CD4-positive, CD25-positive, alpha-beta regulatory T cell (primary cell): ENCODE results near the gene ATAD2B. TPM values are rescaled to one million over a fixed set of nuclear protein-coding genes. Genes with fewer than 3 reads are reported as not detected.

Experiments used
- ATAC-seq, 2 donors: fragments of 150-1000 bp; cut with Tn5 transposase; one replicate each; pipeline ENCODE4 v1.10.0; 2021; ENCODE audit warnings: low read depth in 2 of 2, moderate number of reproducible peaks in 2 of 2, moderate library complexity in 1 of 2
- DNase-seq, 3 donors: peaks; one replicate each; pipeline versions ENCODE4 v3.0.0 to v3.0.0-alpha.2; 2012 to 2022; ENCODE audit warnings: mixed read lengths in 1 of 3
- H3K27ac ChIP-seq: one replicate; pipeline ENCODE4 v1.7.0; 2013; ENCODE audit warnings: mild to moderate bottlenecking, low read length; ENCODE audit not compliant: insufficient read depth, poor library complexity, severe bottlenecking
- H3K27me3 ChIP-seq: one replicate; pipeline ENCODE4 v1.7.0; 2013; ENCODE audit warnings: low read length; ENCODE audit not compliant: control insufficient read depth, insufficient read depth
- H3K36me3 ChIP-seq: one replicate; pipeline ENCODE4 v1.7.0; 2013; ENCODE audit warnings: mild to moderate bottlenecking, low read length, moderate library complexity; ENCODE audit not compliant: control insufficient read depth, insufficient read depth
- H3K4me1 ChIP-seq: 2 replicates; pipeline ENCODE4 v1.7.0; 2013; ENCODE audit warnings: mild to moderate bottlenecking, low read length; ENCODE audit not compliant: insufficient read depth, control insufficient read depth, poor library complexity, severe bottlenecking
- H3K4me3 ChIP-seq: one replicate; pipeline ENCODE4 v1.7.0; 2013; ENCODE audit warnings: low read depth, mild to moderate bottlenecking, low read length, moderate library complexity
- H3K9me3 ChIP-seq, 2 experiments: 1 replicate in 1 of 2; 2 replicates in 1 of 2; pipeline ENCODE4 v1.7.0; 2013; ENCODE audit warnings: low read length in 2 of 2, mild to moderate bottlenecking in 1 of 2, moderate library complexity in 1 of 2; ENCODE audit not compliant: control insufficient read depth in 2 of 2
- H3K27ac Mint-ChIP-seq, 3 donors: one replicate each; pipeline ENCODE4 v1.8.0; 2020 to 2022; ENCODE audit warnings: mild to moderate bottlenecking in 3 of 3, mixed read lengths in 3 of 3, moderate library complexity in 2 of 3
- H3K27me3 Mint-ChIP-seq: one replicate; pipeline ENCODE4 v1.8.0; 2022; ENCODE audit warnings: mild to moderate bottlenecking, mixed read lengths
- H3K36me3 Mint-ChIP-seq: one replicate; pipeline ENCODE4 v1.8.0; 2020; ENCODE audit warnings: mixed read lengths
- H3K4me1 Mint-ChIP-seq, 4 donors: one replicate each; pipeline ENCODE4 v1.8.0; 2020 to 2022; ENCODE audit warnings: mixed read lengths in 4 of 4, mild to moderate bottlenecking in 1 of 4
- H3K4me3 Mint-ChIP-seq, 4 donors: one replicate each; pipeline ENCODE4 v1.8.0; 2020 to 2022; ENCODE audit warnings: mild to moderate bottlenecking in 4 of 4, mixed read lengths in 4 of 4, moderate library complexity in 3 of 4
- H3K9me3 Mint-ChIP-seq, 7 donors: one replicate each; pipeline ENCODE4 v1.8.0; 2020 to 2022; ENCODE audit warnings: mixed read lengths in 7 of 7, mild to moderate bottlenecking in 3 of 7, moderate library complexity in 2 of 7
- polyA plus RNA-seq, 4 donors: library from polyadenylated mRNA; unstranded; fragments of 300-500 nt; fragmentation: Illumina TruSeq; gene quantifications; one replicate each; pipeline ENCODE4 v1.2.3, GENCODE V29; 2021
- total RNA-seq: library from RNA; stranded (reverse); gene quantifications from one replicate; pipeline ENCODE4 v1.2.3, GENCODE V29; 2022

ATAD2B gene
- total and polyA plus RNA-seq, 5 donors from 2014 or later: 4.0 to 53.2 (median 8.2) TPM

DNA sequence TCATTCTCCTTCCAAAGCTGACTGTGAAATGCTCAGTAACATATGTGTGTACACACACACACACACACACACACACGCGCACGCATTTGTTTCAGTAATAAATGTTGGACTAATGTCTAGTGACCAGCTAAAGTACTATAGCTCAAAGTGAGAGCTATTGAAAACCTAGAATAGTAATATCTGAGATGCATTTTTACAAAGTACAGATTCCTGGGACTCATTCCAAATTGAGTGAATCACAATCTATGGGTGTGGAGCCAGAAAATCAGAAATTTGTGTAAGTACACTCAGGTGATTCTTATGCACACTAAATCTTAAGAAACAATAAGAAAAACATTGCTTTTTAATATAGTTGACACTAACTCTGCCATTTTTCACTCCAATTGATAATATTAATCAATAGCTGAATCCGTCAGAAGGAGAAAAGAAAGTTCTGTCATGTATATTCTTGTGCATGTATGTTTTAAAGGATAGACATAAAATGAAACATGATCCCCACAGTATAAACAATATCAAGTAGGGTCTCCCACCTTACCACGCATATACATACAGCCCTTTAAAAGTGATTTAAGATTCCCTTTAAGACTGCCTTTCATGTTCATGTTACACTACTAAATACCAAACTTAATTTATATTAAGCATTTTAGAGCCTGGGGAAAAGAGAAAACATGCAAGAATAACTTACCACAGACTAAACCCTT lies 123.5 kb downstream of the ATAD2B start:
- no peaks in the 10 kb centered on the region for H3K27me3 ChIP-seq
- Mint-ChIP-seq H3K36me3 (peaks cover 19% of the 10 kb centered on the region), H3K27me3 (no peaks in the 10 kb centered on the region), H3K4me1 (peaks cover 0 to 12% (median 3%) of the 10 kb centered on the region in 4 donors), H3K27ac (no peak overlapping the region), H3K4me3 (no peak overlapping the region), H3K9me3 (no peaks in the 10 kb centered on the region)
- no peaks in the 10 kb centered on the region for H3K4me1 ChIP-seq
- H3K36me3 ChIP-seq: peaks cover 15% of the 10 kb centered on the region
- ATAC-seq (no peak), DNase-seq (no peak)
- no peak overlapping the region for H3K27ac ChIP-seq
- no peaks in the 10 kb centered on the region for H3K9me3 ChIP-seq
- no peak overlapping the region for H3K4me3 ChIP-seq

DNA sequence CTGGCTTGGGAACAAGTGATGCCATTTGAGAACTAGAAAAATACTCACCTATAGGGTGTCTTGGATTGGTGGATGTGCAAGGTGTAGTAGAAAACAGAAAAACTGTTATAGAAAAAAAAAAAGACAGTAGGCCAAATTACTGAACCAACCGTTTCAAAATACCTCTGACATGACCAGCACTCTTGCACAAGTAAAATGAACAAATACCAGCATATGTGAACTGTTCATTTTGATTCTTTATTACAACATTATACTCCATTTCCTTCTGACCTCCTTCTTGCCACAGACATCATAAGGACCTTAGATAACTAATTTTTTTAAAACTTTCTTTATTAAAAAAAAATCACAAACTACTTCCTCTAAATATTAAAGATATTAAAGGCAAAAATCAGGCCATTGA lies 125.5 kb downstream of the ATAD2B start:
- Mint-ChIP-seq H3K4me1 (peaks cover 0 to 6% (median 2%) of the 10 kb centered on the region in 4 donors), H3K4me3 (no peak overlapping the region), H3K9me3 (no peaks in the 10 kb centered on the region), H3K36me3 (peaks cover 22% of the 10 kb centered on the region), H3K27ac (peak overlapping the region in 1 of 3 donors; percentile 41), H3K27me3 (no peaks in the 10 kb centered on the region)
- no peaks in the 10 kb centered on the region for H3K4me1 ChIP-seq
- H3K27me3 ChIP-seq: no peaks in the 10 kb centered on the region
- no peak overlapping the region for H3K4me3 ChIP-seq
- no peak overlapping the region for H3K27ac ChIP-seq
- no peaks in the 10 kb centered on the region for H3K9me3 ChIP-seq
- peaks cover 22% of the 10 kb centered on the region for H3K36me3 ChIP-seq
- ATAC-seq (no peak), DNase-seq (no peak)

DNA sequence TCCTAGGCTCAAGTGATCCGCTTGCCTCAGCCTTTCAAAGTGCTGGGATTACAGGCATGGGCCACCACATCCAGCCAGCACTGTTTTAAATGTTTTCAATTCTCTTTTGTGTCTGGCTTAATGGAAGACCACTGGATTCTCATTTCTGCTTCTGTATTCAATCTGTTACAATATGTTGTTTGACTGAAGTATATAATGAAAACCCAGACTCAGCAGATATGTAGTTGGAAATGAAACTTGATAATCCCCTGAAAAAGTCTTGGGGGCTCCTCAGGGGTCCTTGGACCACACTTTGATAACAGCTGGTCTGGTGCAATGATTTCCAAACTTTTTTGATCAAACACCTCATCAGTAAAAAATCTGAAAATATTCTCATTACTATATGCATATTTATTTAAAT lies 132.7 kb downstream of the ATAD2B start:
- Mint-ChIP-seq H3K9me3 (peaks cover 0 to 1% (median 0%) of the 10 kb centered on the region in 7 donors), H3K36me3 (peaks cover 22% of the 10 kb centered on the region), H3K27ac (no peak overlapping the region), H3K4me3 (no peak overlapping the region), H3K4me1 (peaks cover 0 to 9% (median 6%) of the 10 kb centered on the region in 4 donors), H3K27me3 (no peaks in the 10 kb centered on the region)
- Histone ChIP-seq H3K4me1 (no peaks in the 10 kb centered on the region), H3K27me3 (no peaks in the 10 kb centered on the region), H3K4me3 (no peak overlapping the region), H3K9me3 (no peaks in the 10 kb centered on the region), H3K36me3 (peaks cover 12% of the 10 kb centered on the region), H3K27ac (no peak overlapping the region)
- ATAC-seq (no peak), DNase-seq (no peak)

DNA sequence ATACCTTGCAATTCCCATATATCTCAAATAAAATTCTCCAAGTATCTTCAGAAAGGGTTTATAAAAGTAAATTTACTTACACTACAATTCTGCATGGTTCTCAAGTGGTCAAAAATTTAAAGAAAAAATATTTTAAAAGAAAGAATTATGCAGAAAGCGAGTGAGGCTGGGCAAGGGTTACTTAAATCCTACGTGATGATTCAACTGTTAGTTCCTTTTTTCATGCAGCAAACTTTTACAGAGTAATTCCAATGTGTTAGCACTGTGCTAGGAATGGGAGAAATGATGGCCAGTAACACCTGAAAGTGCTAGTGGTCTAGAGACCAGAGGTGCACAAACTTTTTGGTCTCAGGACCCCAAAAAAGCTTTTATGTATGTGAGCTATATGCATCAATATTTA lies 133.4 kb downstream of the ATAD2B start:
- Histone ChIP-seq H3K27me3 (no peaks in the 10 kb centered on the region), H3K36me3 (peaks cover 12% of the 10 kb centered on the region), H3K27ac (no peak overlapping the region), H3K9me3 (no peaks in the 10 kb centered on the region), H3K4me1 (peaks cover under 1% of the 10 kb centered on the region), H3K4me3 (no peak overlapping the region)
- Mint-ChIP-seq H3K9me3 (peaks cover 0 to 1% (median 0%) of the 10 kb centered on the region in 7 donors), H3K27me3 (no peaks in the 10 kb centered on the region), H3K4me1 (peaks cover 4 to 16% (median 13%) of the 10 kb centered on the region in 4 donors), H3K36me3 (peaks cover 23% of the 10 kb centered on the region), H3K27ac (no peak overlapping the region), H3K4me3 (no peak overlapping the region)
- ATAC-seq (no peak), DNase-seq (no peak)

DNA sequence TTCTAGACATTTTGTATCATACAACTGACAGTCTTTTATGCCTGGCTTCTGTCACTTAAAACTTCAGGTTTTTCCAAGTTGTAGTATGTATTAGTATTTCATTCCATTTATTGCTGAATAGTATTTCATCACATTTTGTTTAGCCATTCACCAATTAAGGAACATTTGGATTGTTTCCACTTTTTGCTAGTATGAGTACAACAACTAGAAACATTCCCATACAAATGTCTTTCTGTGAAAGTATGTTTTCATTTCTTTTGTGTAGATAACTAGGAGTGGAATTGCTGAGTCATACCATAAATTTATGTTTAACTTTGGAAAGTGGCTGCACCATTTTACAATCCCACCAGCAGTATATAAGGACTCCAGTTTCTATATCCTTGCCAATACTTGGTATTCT lies 135.9 kb downstream of the ATAD2B start:
- peaks cover 7 to 32% (median 24%) of the 10 kb centered on the region in 4 donors for H3K4me1 Mint-ChIP-seq
- DNase-seq (no peak), ATAC-seq (no peak)
- no peak overlapping the region for H3K4me3 ChIP-seq
- no peaks in the 10 kb centered on the region for H3K9me3 ChIP-seq
- no peaks in the 10 kb centered on the region for H3K27me3 Mint-ChIP-seq
- H3K4me3 Mint-ChIP-seq: no peak overlapping the region
- no peaks in the 10 kb centered on the region for H3K27me3 ChIP-seq
- no peak overlapping the region for H3K27ac ChIP-seq
- H3K9me3 Mint-ChIP-seq: peaks cover 0 to 1% (median 0%) of the 10 kb centered on the region in 7 donors
- H3K27ac Mint-ChIP-seq: peak overlapping the region in 1 of 3 donors; percentile 0
- H3K36me3 ChIP-seq: peaks cover 7% of the 10 kb centered on the region
- H3K36me3 Mint-ChIP-seq: peaks cover 22% of the 10 kb centered on the region
- peaks cover 12% of the 10 kb centered on the region for H3K4me1 ChIP-seq

DNA sequence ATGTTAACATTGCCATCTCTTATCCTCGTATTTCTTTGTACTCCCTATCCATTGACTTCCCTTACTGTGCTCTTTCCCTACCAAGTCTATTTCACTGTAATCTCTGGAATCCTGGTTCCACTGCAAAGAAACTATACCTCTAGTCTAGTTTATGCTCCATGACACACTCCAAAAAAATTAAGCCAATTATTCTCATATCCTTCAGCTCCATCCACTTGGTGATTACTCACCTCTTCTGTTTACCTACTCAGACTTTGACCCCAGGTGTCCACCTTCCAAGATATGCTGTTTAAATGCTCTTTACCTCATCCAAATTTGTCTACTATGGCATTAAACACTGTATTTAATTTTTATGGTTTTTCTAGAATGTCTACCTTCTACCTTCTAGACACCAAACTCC lies 137.9 kb downstream of the ATAD2B start:
- H3K27me3 Mint-ChIP-seq: no peaks in the 10 kb centered on the region
- Histone ChIP-seq H3K9me3 (no peaks in the 10 kb centered on the region), H3K27ac (no peak overlapping the region), H3K4me3 (no peak overlapping the region), H3K27me3 (no peaks in the 10 kb centered on the region), H3K36me3 (peaks cover 18% of the 10 kb centered on the region), H3K4me1 (peaks cover 12% of the 10 kb centered on the region)
- peaks cover 7 to 32% (median 24%) of the 10 kb centered on the region in 4 donors for H3K4me1 Mint-ChIP-seq
- no peak overlapping the region for H3K4me3 Mint-ChIP-seq
- ATAC-seq: no peak
- H3K27ac Mint-ChIP-seq: peak overlapping the region in 2 of 3 donors; percentile 11 to 70
- DNase-seq: no peak
- H3K9me3 Mint-ChIP-seq: peaks cover 0 to 1% (median 0%) of the 10 kb centered on the region in 7 donors
- peaks cover 34% of the 10 kb centered on the region for H3K36me3 Mint-ChIP-seq

DNA sequence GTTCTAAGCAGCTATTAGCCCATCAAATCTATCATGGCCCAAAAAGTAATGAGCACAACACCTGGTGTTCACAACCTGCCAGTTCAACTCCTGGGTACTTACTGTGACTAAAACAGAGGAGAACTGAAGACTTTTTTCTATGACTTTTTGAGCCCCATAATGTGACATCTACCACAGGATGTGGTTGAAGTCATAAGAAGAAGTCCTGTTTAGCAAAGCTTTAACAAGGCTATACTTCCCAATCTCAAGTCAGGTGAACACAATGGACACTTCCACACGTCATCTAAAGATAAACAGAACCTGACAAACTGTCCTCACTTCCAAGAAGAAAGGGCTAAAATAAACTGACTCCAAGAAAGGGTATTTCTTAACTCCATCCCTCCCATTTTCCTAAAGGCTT lies 138.8 kb downstream of the ATAD2B start:
- Histone ChIP-seq H3K36me3 (peaks cover 23% of the 10 kb centered on the region), H3K27ac (no peak overlapping the region), H3K9me3 (no peaks in the 10 kb centered on the region), H3K27me3 (no peaks in the 10 kb centered on the region), H3K4me1 (peaks cover 12% of the 10 kb centered on the region), H3K4me3 (no peak overlapping the region)
- H3K27me3 Mint-ChIP-seq: no peaks in the 10 kb centered on the region
- H3K4me3 Mint-ChIP-seq: no peak overlapping the region
- no peaks in the 10 kb centered on the region for H3K9me3 Mint-ChIP-seq
- ATAC-seq: peak; percentile 89 to 94
- peak in 2 of 3 donors; percentile 41 to 76 for DNase-seq
- H3K36me3 Mint-ChIP-seq: peaks cover 34% of the 10 kb centered on the region
- H3K27ac Mint-ChIP-seq: peak overlapping the region; percentile 11 to 48 (median 21)
- peaks cover 7 to 32% (median 24%) of the 10 kb centered on the region in 4 donors for H3K4me1 Mint-ChIP-seq

DNA sequence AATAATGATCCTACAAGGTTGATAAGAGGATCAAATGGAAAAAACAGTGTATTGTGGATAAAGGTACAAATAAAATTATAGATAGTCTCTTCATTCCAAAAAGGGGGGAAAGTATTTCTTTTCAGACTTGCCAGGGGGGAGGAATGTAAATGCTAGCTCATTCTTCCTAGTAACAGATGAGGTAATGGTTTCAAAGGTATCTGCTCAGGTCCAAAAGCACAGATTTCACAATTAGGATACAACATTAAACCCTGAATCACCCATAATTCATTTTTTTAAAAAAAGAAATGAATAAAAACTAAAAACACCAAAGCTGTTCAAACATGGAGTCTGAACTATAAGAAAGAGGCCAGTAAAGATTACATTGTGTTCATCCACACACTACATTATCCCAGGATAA lies 142.0 kb downstream of the ATAD2B start:
- Histone ChIP-seq H3K9me3 (no peaks in the 10 kb centered on the region), H3K36me3 (peaks cover 30% of the 10 kb centered on the region), H3K4me3 (no peak overlapping the region), H3K4me1 (peaks cover 12% of the 10 kb centered on the region), H3K27me3 (no peaks in the 10 kb centered on the region), H3K27ac (no peak overlapping the region)
- Mint-ChIP-seq H3K4me1 (peaks cover 7 to 26% (median 22%) of the 10 kb centered on the region in 4 donors), H3K27me3 (no peaks in the 10 kb centered on the region), H3K9me3 (no peaks in the 10 kb centered on the region), H3K27ac (no peak overlapping the region), H3K36me3 (peaks cover 32% of the 10 kb centered on the region), H3K4me3 (no peak overlapping the region)
- no peak for ATAC-seq
- no peak for DNase-seq
